Measurements from ENCODE around the gene PYCR2. TPM values are rescaled to one million over a fixed set of nuclear protein-coding genes. Genes with fewer than 3 reads are reported as not detected.

Gene PYCR2
- polyA plus RNA-seq, 2 of the 4 experiments (the other 2 are of a cell fraction) = 45.4 to 50.5 TPM

- no peak for DNase-seq (ENCODE audit: low read depth in 1 of 2, low spot score in 1 of 2)
- WGBS (ENCODE audit: missing lambda C conversion rate) = 87% methylated on average over 8 of the region's 8 CpGs
- no peak for FAIRE-seq
- Histone ChIP-seq H3K4me2 (no peak overlapping the region), H3K4me3 (no peak overlapping the region), H3K9me3 (no peaks in the 10 kb centered on the region), H3K4me1 (peaks cover 29% of the 10 kb centered on the region), H3K27ac (no peak overlapping the region)
- TF ChIP-seq KDM5A (IDR thresholded peaks at IDR 0.05) = no peak
- ATAC-seq = no peak
- ChIA-PET POLR2A (no interaction called here), CTCF (interaction anchor here (0.6 to 19.4 kb wide), 8 partner anchors 9 to 408 kb away, joined by 3 to 207 read pairs (median 6); no protein-coding TSS in a partner anchor)
Measured at GRCh38 chr1:225879521-225880221, 44.4 kb downstream of the PYCR2 start.

- TF ChIP-seq ATOH8 (CRISPR knock-in tag; IDR thresholded peaks at IDR 0.05; ENCODE audit: low read depth) (no peak), EP300 (IDR thresholded peaks at IDR 0.05) (no peak), CEBPB (IDR thresholded peaks at IDR 0.05) (no peak), POLR2A (IDR thresholded peaks at IDR 0.05; ENCODE audit: low read length) (no peak), RNF2 (IDR thresholded peaks at IDR 0.05; ENCODE audit: borderline replicate concordance, low read depth) (no peak), RFX5 (IDR thresholded peaks at IDR 0.05) (no peak), PHF8 (IDR thresholded peaks at IDR 0.05; ENCODE audit: borderline replicate concordance, low read depth) (no peak), SMC3 (IDR thresholded peaks at IDR 0.05) (no peak), MYC (IDR thresholded peaks at IDR 0.05; ENCODE audit: borderline replicate concordance, low read length) (no peak), KDM1A (IDR thresholded peaks at IDR 0.05; ENCODE audit: low read depth) (no peak), USF2 (IDR thresholded peaks at IDR 0.05) (no peak), MAFK (IDR thresholded peaks at IDR 0.05; ENCODE audit: partially characterized antibody) (no peak), HMGXB4 (CRISPR knock-in tag; IDR thresholded peaks at IDR 0.05; ENCODE audit: borderline replicate concordance) (no peak), HEYL (CRISPR knock-in tag; IDR thresholded peaks at IDR 0.05) (no peak), POLR2AphosphoS2 (conservative IDR thresholded peaks at IDR 0.05; ENCODE audit: low read length) (no peak), ELK1 (IDR thresholded peaks at IDR 0.05; ENCODE audit: low read depth, low read length) (no peak), BCL3 (IDR thresholded peaks at IDR 0.05) (no peak), CBX8 (IDR thresholded peaks at IDR 0.05) (no peak), NFE2L2 (conservative IDR thresholded peaks at IDR 0.05; ENCODE audit: low read length) (no peak)
- no peak for ATAC-seq
- Histone ChIP-seq H3K9me3 (no peaks in the 10 kb centered on the region), H3K27ac (no peak overlapping the region), H3K4me1 (peaks cover 21% of the 10 kb centered on the region; the same call in 2 of the 3 replicates), H3K4me2 (no peak overlapping the region), H3K4me3 (no peak overlapping the region)
- 81% methylated on average over 4 of the region's 4 CpGs for WGBS (ENCODE audit: missing lambda C conversion rate)
- FAIRE-seq = no peak
- no peak for DNase-seq (ENCODE audit: low read depth in 1 of 2, low spot score in 1 of 2)
- POLR2A ChIA-PET = no interaction called here
- CTCF ChIA-PET = interaction anchor here (0.7 to 19.4 kb wide), 13 partner anchors 12 to 403 kb away, joined by 3 to 207 read pairs (median 4); no protein-coding TSS in a partner anchor
Measured at GRCh38 chr1:225878282-225878681, 45.8 kb downstream of the PYCR2 start.

All from A549 (cell line).